ENCODE data around the gene SPATA17.
"Not testable (repeated sequence)": the region's sequence is repeated elsewhere in the genome, so short reads cannot be mapped to it uniquely, and the experiment has no call there.

Gene SPATA17

DNA sequence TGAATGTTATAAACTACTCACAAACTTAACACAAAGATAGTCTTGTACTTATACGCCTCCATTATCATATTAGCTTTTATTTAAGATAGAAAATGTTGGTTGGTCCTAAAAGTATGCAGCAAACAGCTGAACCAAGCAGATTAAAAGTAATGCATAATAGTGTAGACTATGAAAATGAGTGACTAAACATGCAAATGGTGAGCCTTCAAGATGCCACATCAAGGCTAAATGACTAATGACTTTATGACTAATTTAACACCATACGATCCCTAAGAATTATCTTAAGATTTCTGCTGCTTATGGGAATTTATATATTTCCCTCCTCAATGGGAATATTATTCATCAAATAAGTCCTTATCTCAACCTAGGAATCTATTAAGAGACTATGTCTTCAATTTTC is 4.8 kb upstream of the SPATA17 start:
- H3K9me3 Mint-ChIP-seq: peaks cover 4% of the 10 kb centered on the region
- no peak overlapping the region for H3K27ac Mint-ChIP-seq (ENCODE audit: low read depth)
- peaks cover 27% of the 10 kb centered on the region for H3K4me1 Mint-ChIP-seq
- no peak for ATAC-seq (replicated peaks; ENCODE audit: extremely low read depth, poor library complexity, severe bottlenecking)
- no peak overlapping the region for H3K4me3 Mint-ChIP-seq
- DNase-seq (ENCODE audit: low spot score in 2 of 2): no peak
- peaks cover 17% of the 10 kb centered on the region for H3K36me3 Mint-ChIP-seq (ENCODE audit: insufficient read depth)
- H3K27me3 Mint-ChIP-seq: no peaks in the 10 kb centered on the region

DNA sequence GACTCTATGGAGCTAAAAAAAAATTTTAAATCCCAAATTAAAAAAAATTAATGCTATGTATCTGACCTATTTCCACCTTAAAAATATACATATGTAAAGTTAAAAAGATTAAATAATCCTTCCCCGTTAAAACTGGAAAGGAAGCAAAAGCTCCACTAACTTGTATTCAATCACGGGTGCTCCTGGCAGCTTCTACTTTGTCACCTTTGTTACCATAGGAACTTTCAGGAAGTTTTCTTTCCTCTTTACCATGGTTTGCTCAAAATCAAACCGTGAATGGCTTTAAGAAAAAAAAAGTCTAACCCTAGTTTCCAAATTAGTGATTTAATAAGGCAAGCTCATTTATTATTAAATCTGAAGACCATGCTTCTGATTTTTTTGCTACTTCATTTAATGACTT is 3.7 kb upstream of the SPATA17 start:
- Mint-ChIP-seq H3K9me3 (peaks cover 5% of the 10 kb centered on the region), H3K27ac (ENCODE audit: low read depth) (no peak overlapping the region), H3K27me3 (no peaks in the 10 kb centered on the region), H3K4me1 (peaks cover 31% of the 10 kb centered on the region), H3K4me3 (no peak overlapping the region), H3K36me3 (ENCODE audit: insufficient read depth) (peaks cover 18% of the 10 kb centered on the region)
- DNase-seq (ENCODE audit: low spot score in 2 of 2) (no peak), ATAC-seq (replicated peaks; ENCODE audit: extremely low read depth, poor library complexity, severe bottlenecking) (no peak)

DNA sequence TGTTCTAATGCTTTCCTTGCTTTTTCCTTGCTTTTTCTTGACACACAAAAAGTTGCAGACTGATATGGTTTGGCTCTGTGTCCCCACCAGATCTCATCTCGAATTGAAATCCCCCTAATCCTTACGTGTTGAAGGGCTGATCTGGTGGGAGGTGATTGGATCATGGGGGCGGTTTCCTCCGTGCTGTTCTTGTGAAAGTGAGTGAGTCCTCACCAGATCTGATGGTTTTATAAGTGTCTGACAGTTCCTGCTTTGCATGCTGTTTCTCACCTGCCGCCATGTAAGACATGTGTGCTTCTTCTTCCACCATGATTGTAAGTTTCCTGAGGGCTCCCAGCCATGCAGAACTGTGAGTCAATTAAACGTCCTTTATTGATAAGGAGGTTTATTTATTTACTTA is 11.3 kb downstream of the SPATA17 start:
- Mint-ChIP-seq H3K4me3 (no peak overlapping the region), H3K27ac (ENCODE audit: low read depth) (no peak overlapping the region), H3K27me3 (peaks cover 46% of the 10 kb centered on the region), H3K36me3 (ENCODE audit: insufficient read depth) (no peaks in the 10 kb centered on the region), H3K9me3 (no peaks in the 10 kb centered on the region), H3K4me1 (no peaks in the 10 kb centered on the region)
- ATAC-seq (replicated peaks; ENCODE audit: extremely low read depth, poor library complexity, severe bottlenecking): no peak
- DNase-seq (ENCODE audit: low spot score in 2 of 2): no peak

DNA sequence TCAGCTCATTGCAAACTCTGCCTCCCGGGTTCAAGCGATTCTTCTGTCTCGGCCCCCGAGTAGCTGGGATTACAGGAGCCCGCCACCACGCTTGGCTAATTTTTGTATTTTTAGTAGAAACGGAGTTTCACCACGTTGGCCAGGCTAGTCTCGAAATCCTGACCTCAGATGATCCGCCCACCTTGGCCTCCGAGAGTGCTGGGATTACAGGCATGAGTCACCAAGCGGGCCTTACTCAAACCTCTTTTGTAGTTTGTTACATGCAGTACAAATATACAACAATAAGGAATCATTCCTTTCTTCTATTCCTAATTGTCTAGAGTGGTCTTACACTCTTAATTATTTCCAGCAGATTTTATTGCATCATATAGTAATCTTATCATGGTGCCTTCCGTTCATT is 16.6 kb downstream of the SPATA17 start:
- DNase-seq (ENCODE audit: low spot score in 2 of 2) (no peak), ATAC-seq (replicated peaks; ENCODE audit: extremely low read depth, poor library complexity, severe bottlenecking) (no peak)
- no peak overlapping the region for H3K4me3 Mint-ChIP-seq
- H3K27ac Mint-ChIP-seq (ENCODE audit: low read depth): no peak overlapping the region
- H3K4me1 Mint-ChIP-seq: no peaks in the 10 kb centered on the region
- H3K9me3 Mint-ChIP-seq: no peaks in the 10 kb centered on the region
- peaks cover 15% of the 10 kb centered on the region for H3K27me3 Mint-ChIP-seq
- no peaks in the 10 kb centered on the region for H3K36me3 Mint-ChIP-seq (ENCODE audit: insufficient read depth)

DNA sequence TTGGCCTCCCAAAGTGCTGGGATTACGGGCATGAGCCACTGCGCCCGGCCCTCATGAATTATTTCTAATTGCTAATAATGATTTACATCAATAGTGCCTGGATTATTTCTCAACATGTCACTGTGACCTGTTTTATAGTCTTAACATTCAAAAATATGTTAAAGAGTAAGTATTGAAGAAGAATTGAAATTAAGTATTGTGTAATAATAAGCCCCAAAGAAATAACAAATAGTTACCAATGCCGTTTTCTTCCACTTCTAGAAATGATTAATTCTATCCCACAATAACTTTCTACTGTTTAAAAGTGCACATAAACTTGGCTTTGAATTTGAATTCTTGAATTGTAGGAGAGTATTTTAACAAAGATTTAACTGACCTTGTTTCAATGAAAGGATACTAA is 19.5 kb downstream of the SPATA17 start:
- DNase-seq (ENCODE audit: low spot score in 2 of 2): no peak

DNA sequence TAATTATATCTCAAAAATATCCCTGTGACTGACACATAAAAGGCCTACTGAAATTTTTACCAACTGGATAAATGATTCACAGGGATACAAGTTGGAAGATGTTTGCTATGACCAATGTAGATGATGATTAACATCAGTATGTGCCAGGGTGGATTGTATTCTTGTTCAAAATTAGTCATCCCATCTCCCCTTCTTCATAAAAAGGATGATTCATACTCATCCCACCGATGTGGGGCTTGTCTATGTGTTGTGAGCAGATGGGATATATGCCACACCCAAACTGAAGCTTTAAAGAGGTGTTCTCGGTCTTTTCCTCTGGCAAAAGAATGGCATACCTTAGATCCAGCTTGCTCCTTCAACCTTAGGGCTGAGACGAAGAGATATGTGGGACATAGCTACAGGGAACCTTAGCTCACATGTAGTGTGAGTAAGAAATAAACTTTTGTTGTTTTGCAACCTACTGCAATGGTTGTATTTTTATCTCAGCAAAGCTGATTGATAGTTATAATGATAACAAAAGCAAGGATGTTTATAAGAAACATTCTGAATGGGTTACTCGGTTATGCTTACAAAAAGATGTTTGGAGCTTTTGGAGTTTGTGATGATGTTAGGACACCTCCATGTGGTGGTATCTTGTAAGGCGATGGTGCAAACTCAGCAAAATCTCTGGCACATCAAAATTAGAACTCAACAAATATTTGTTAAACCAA is 29.4 kb downstream of the SPATA17 start:
- ATAC-seq (replicated peaks; ENCODE audit: extremely low read depth, poor library complexity, severe bottlenecking): no peak
- DNase-seq (ENCODE audit: low spot score in 2 of 2): no peak
- H3K36me3 Mint-ChIP-seq (ENCODE audit: insufficient read depth): no peaks in the 10 kb centered on the region
- no peaks in the 10 kb centered on the region for H3K4me1 Mint-ChIP-seq
- H3K27ac Mint-ChIP-seq (ENCODE audit: low read depth): no peak overlapping the region
- H3K27me3 Mint-ChIP-seq: peaks cover 8% of the 10 kb centered on the region
- H3K4me3 Mint-ChIP-seq: no peak overlapping the region
- no peaks in the 10 kb centered on the region for H3K9me3 Mint-ChIP-seq

More for the DNA sequence above, 19.5 kb downstream of the SPATA17 start:
- Mint-ChIP-seq H3K4me3 (no peak overlapping the region), H3K9me3 (no peaks in the 10 kb centered on the region), H3K4me1 (no peaks in the 10 kb centered on the region), H3K36me3 (ENCODE audit: insufficient read depth) (no peaks in the 10 kb centered on the region), H3K27ac (ENCODE audit: low read depth) (no peak overlapping the region), H3K27me3 (peaks cover 20% of the 10 kb centered on the region)
- ATAC-seq (replicated peaks; ENCODE audit: extremely low read depth, poor library complexity, severe bottlenecking): no peak

DNA sequence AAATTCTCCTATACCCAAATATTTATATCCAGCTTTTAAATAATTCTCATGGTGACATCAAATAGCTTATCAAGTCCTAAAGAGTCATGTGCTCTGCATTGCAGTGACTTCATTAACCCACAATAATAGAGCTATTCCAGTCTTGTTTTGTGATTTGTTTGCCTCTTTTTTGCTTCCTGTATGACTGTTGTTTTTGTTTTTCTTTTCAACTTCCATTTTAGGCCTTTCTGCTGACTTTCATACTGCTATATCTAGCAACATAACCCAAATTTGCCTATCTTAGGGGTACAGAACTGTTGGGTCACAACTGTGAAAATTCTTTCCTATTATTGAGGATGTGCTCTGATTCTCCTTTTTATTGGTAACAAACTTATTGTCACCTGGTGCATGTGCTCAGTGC is 30.3 kb downstream of the SPATA17 start:
- Mint-ChIP-seq H3K9me3 (no peaks in the 10 kb centered on the region), H3K36me3 (ENCODE audit: insufficient read depth) (no peaks in the 10 kb centered on the region), H3K4me1 (no peaks in the 10 kb centered on the region), H3K27ac (ENCODE audit: low read depth) (no peak overlapping the region), H3K27me3 (peaks cover 7% of the 10 kb centered on the region), H3K4me3 (no peak overlapping the region)
- ATAC-seq (replicated peaks; ENCODE audit: extremely low read depth, poor library complexity, severe bottlenecking): no peak
- no peak for DNase-seq (ENCODE audit: low spot score in 2 of 2)

DNA sequence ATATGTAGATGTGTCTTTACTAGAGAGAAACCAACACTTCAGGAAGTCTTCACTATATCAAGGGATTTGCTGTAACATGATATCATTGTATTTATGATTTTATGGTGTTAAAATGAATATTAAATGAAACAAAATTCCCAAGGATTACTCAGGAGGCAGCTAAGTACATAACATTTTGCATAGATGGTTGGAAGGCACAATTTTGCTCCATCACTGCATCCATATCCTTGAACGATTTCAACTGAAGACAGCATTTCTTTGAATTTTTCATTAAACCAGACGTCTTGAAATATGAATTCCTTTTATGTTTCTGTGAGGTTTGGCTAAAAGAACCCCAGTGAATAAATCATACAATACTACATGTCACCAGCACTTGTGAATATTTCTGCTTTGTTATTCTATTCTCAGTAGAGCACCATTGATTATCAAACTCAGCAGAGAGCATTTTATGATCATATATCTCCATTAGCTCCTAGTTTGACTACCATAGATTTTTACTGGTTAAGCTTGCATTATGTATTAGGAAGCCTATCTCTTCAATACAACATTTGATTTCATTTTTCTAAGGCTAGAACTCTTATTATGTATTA is 37.3 kb downstream of the SPATA17 start:
- no peak overlapping the region for H3K4me3 Mint-ChIP-seq
- no peaks in the 10 kb centered on the region for H3K9me3 Mint-ChIP-seq
- no peak overlapping the region for H3K27ac Mint-ChIP-seq (ENCODE audit: low read depth)
- H3K36me3 Mint-ChIP-seq (ENCODE audit: insufficient read depth): no peaks in the 10 kb centered on the region
- DNase-seq (ENCODE audit: low spot score in 2 of 2) (no peak), ATAC-seq (replicated peaks; ENCODE audit: extremely low read depth, poor library complexity, severe bottlenecking) (no peak)
- H3K27me3 Mint-ChIP-seq: peaks cover 12% of the 10 kb centered on the region
- H3K4me1 Mint-ChIP-seq: no peaks in the 10 kb centered on the region

DNA sequence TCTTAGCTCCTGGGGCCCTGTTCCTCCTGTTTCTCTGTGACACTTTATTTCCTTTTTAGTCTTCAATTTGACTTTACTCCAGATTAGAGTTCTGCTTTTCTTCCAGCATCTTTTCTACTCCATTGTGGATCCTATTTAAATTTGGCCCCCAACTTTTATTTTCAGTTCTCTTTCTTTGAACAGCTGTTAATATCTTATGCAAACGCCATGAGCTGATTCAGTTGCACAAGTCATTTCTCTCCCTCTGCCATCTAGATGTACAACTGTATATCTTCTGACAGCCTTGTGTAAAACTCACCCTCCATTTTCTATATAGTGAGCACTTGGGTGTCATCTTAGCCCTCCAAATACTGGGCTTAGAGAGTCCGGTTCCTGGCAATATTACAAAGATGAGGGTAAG is 42.2 kb downstream of the SPATA17 start:
- Mint-ChIP-seq H3K36me3 (ENCODE audit: insufficient read depth) (no peaks in the 10 kb centered on the region), H3K4me3 (no peak overlapping the region), H3K9me3 (no peaks in the 10 kb centered on the region), H3K4me1 (no peaks in the 10 kb centered on the region), H3K27ac (ENCODE audit: low read depth) (no peak overlapping the region), H3K27me3 (peaks cover 27% of the 10 kb centered on the region)
- ATAC-seq (replicated peaks; ENCODE audit: extremely low read depth, poor library complexity, severe bottlenecking): no peak
- DNase-seq (ENCODE audit: low spot score in 2 of 2): no peak

DNA sequence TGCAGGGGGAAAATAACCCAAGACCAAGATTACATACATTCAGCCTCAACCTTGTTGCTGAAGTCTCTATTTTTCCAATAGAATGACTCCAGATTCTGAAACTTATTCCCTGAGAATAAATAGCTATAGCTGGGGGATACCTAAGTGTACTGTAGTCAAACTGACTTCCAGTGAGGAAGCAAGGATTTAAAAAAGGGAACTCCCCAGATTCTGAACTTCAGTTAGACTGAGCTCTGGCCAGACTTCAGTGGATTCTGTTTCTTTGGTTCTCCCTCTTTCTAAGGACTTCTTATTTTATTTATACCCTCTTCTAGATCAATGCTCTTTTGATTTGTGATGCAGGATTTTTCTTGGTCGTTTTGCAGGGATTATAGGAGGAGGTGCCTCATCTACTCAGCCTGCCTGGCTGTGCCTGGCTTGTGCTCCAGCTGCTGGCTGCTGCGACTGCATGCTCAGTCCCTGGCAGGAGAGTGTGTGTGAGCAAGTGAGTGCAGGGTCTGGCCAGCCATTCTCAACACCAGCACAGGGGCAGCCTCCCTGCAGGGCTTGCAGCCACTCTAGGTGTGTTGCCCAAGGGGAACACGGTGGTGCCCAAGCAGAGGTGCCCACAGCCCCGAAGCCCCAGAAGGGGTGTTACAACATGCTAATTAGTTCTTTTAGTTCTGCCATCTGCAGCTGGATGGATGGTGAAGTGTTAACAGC is 43.0 kb downstream of the SPATA17 start:
- H3K36me3 Mint-ChIP-seq (ENCODE audit: insufficient read depth): no peaks in the 10 kb centered on the region
- no peaks in the 10 kb centered on the region for H3K9me3 Mint-ChIP-seq
- no peak for DNase-seq (ENCODE audit: low spot score in 2 of 2)
- no peaks in the 10 kb centered on the region for H3K4me1 Mint-ChIP-seq
- no peak for ATAC-seq (replicated peaks; ENCODE audit: extremely low read depth, poor library complexity, severe bottlenecking)
- H3K27ac Mint-ChIP-seq (ENCODE audit: low read depth): no peak overlapping the region
- H3K4me3 Mint-ChIP-seq: no peak overlapping the region
- H3K27me3 Mint-ChIP-seq: peaks cover 27% of the 10 kb centered on the region

DNA sequence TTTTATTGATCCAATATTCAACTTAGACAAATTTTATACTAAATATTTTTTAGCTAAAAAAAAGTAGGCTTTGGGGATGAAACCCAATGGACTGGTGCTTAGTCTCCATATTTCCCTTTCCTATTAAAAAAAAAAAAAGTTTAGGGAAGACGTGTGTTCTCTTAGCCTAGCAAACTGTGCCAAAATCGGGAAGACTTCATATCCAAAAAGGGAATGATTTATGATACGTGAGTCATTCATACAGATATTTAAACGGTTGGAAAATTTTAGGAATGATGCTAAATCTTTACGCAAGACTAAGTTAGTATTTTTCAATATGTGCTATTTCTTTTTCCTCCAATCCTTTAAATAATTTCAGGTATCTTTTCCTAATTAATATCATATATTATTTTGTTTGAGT is 50.7 kb downstream of the SPATA17 start:
- Mint-ChIP-seq H3K4me1 (no peaks in the 10 kb centered on the region), H3K27ac (ENCODE audit: low read depth) (no peak overlapping the region), H3K9me3 (no peaks in the 10 kb centered on the region), H3K36me3 (ENCODE audit: insufficient read depth) (no peaks in the 10 kb centered on the region), H3K27me3 (no peaks in the 10 kb centered on the region), H3K4me3 (no peak overlapping the region)
- no peak for DNase-seq (ENCODE audit: low spot score in 2 of 2)
- no peak for ATAC-seq (replicated peaks; ENCODE audit: extremely low read depth, poor library complexity, severe bottlenecking)

DNA sequence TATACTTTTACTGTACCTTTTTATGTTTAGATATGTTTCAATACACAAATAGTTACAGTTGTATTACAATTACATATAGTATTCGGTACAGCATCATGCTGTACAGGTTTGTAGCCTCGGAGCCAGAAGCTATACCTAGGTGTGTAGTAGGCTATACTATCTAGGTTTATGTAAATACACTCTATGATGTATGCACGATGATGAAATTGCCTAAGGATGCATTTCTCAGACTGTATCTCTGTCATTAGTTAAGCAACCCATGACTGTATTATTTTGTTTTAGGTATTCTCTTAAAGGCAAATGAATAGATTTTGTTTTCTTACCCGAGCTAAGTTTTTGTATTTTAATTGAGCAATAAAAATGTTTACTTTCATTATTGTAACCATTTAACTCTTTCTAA is 56.4 kb downstream of the SPATA17 start:
- no peak overlapping the region for H3K4me3 Mint-ChIP-seq
- H3K27ac Mint-ChIP-seq (ENCODE audit: low read depth): no peak overlapping the region
- ATAC-seq (replicated peaks; ENCODE audit: extremely low read depth, poor library complexity, severe bottlenecking) (no peak), DNase-seq (ENCODE audit: low spot score in 2 of 2) (no peak)
- H3K27me3 Mint-ChIP-seq: no peaks in the 10 kb centered on the region
- no peaks in the 10 kb centered on the region for H3K36me3 Mint-ChIP-seq (ENCODE audit: insufficient read depth)
- H3K9me3 Mint-ChIP-seq: no peaks in the 10 kb centered on the region
- no peaks in the 10 kb centered on the region for H3K4me1 Mint-ChIP-seq

DNA sequence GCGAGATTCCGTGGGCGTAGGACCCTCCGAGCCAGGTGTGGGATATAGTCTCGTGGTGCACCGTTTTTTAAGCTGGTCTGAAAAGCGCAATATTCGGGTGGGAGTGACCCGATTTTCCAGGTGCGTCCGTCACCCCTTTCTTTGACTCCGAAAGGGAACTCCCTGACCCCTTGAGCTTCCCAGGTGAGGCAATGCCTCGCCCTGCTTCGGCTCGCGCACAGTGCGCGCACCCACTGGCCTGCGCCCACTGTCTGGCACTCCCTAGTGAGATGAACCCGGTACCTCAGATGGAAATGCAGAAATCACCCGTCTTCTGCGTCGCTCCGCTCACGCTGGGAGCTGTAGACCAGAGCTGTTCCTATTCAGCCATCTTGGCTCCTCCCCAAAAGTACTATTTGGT is 65.0 kb downstream of the SPATA17 start:
- not testable (repeated sequence) for H3K27me3 Mint-ChIP-seq; H3K4me1 Mint-ChIP-seq; ATAC-seq (replicated peaks; ENCODE audit: extremely low read depth, poor library complexity, severe bottlenecking)

More for the DNA sequence above, 65.0 kb downstream of the SPATA17 start:
- H3K27ac Mint-ChIP-seq (ENCODE audit: low read depth); H3K36me3 Mint-ChIP-seq (ENCODE audit: insufficient read depth); H3K9me3 Mint-ChIP-seq; H3K4me3 Mint-ChIP-seq; DNase-seq (ENCODE audit: low spot score in 2 of 2): not testable (repeated sequence)

Data from central memory CD8-positive, alpha-beta T cell (primary cell).